ENCODE measurements around the gene GRIN2A.
A peak's percentile ranks its signal among the peaks of the same experiment; 100 is the strongest.

Gene GRIN2A

GRCh38 chr16:9949396-9949795 is 232.8 kb downstream of the GRIN2A start:
- Mint-ChIP-seq H3K36me3 (ENCODE audit: low read depth) (no peaks in the 10 kb centered on the region), H3K4me3 (peak overlapping the region; percentile 0), H3K27ac (no peak overlapping the region), H3K27me3 (ENCODE audit: low read depth, poor library complexity) (peaks cover 24% of the 10 kb centered on the region), H3K4me1 (peaks cover 14% of the 10 kb centered on the region), H3K9me3 (no peaks in the 10 kb centered on the region)
- DNase-seq, result no peak
- no peak for TF ChIP-seq CTCF (IDR thresholded peaks at IDR 0.05)

GRCh38 chr16:9948933-9949332 is 233.3 kb downstream of the GRIN2A start:
- Mint-ChIP-seq H3K27ac (no peak overlapping the region), H3K9me3 (no peaks in the 10 kb centered on the region), H3K27me3 (ENCODE audit: low read depth, poor library complexity) (peaks cover 19% of the 10 kb centered on the region)

GRCh38 chr16:9946022-9946720 is 236.1 kb downstream of the GRIN2A start:
- peaks cover 7% of the 10 kb centered on the region for H3K27me3 Mint-ChIP-seq (ENCODE audit: low read depth, poor library complexity)
- H3K36me3 Mint-ChIP-seq (ENCODE audit: low read depth), result no peaks in the 10 kb centered on the region
- no peak for TF ChIP-seq CTCF (IDR thresholded peaks at IDR 0.05)
- no peak overlapping the region for H3K4me3 Mint-ChIP-seq
- no peak overlapping the region for H3K27ac Mint-ChIP-seq
- H3K9me3 Mint-ChIP-seq, result no peaks in the 10 kb centered on the region
- H3K4me1 Mint-ChIP-seq, result peaks cover 10% of the 10 kb centered on the region
- DNase-seq, result no peak

More at GRCh38 chr16:9948933-9949332, 233.3 kb downstream of the GRIN2A start:
- no peak for DNase-seq
- H3K36me3 Mint-ChIP-seq (ENCODE audit: low read depth), result no peaks in the 10 kb centered on the region
- H3K4me1 Mint-ChIP-seq, result peaks cover 10% of the 10 kb centered on the region
- TF ChIP-seq CTCF (IDR thresholded peaks at IDR 0.05), result no peak
- no peak overlapping the region for H3K4me3 Mint-ChIP-seq

GRCh38 chr16:9943121-9943520 is 239.1 kb downstream of the GRIN2A start:
- Mint-ChIP-seq H3K27ac (no peak overlapping the region), H3K4me3 (no peak overlapping the region)

GRCh38 chr16:9941245-9941644 is 241.0 kb downstream of the GRIN2A start:
- H3K36me3 Mint-ChIP-seq (ENCODE audit: low read depth), result no peaks in the 10 kb centered on the region
- no peak for DNase-seq
- peaks cover 6% of the 10 kb centered on the region for H3K27me3 Mint-ChIP-seq (ENCODE audit: low read depth, poor library complexity)
- H3K9me3 Mint-ChIP-seq, result no peaks in the 10 kb centered on the region
- no peak overlapping the region for H3K4me3 Mint-ChIP-seq
- no peaks in the 10 kb centered on the region for H3K4me1 Mint-ChIP-seq
- no peak for TF ChIP-seq CTCF (IDR thresholded peaks at IDR 0.05)
- H3K27ac Mint-ChIP-seq, result no peak overlapping the region

More at GRCh38 chr16:9943121-9943520, 239.1 kb downstream of the GRIN2A start:
- no peaks in the 10 kb centered on the region for H3K36me3 Mint-ChIP-seq (ENCODE audit: low read depth)
- H3K27me3 Mint-ChIP-seq (ENCODE audit: low read depth, poor library complexity), result peaks cover 6% of the 10 kb centered on the region
- H3K9me3 Mint-ChIP-seq, result no peaks in the 10 kb centered on the region
- TF ChIP-seq CTCF (IDR thresholded peaks at IDR 0.05), result no peak
- DNase-seq, result no peak
- peaks cover 10% of the 10 kb centered on the region for H3K4me1 Mint-ChIP-seq

Data from nephron progenitor cell (in vitro differentiated cells).